SK-N-SH (cell line): ENCODE results near the gene HRK. TPM values are rescaled to one million over a fixed set of nuclear protein-coding genes. Genes with fewer than 3 reads are reported as not detected.

Experiments
- CTCF ChIA-PET: fragments of 300-600, 350-600 bp; formaldehyde crosslinking; extraction: SDS; loops from one replicate; lab custom pipeline; 2021; lab: Yijun Ruan, JAX
- POLR2A ChIA-PET: fragments of 350-600 bp; sonication (Branson Sonifier 250); formaldehyde crosslinking; extraction: SDS; loops from one replicate; lab custom pipeline; 2020; ENCODE audit warnings: antibody characterized with exemption, inconsistent platforms; lab: Yijun Ruan, JAX
- DNase-seq: peaks from one replicate; pipeline ENCODE4 v3.0.0; 2012
- H2AFZ ChIP-seq: fragments of 200-600 bp; sonication (generic); 2 replicates; pipeline ENCODE4 v1.8.1; 2016; ENCODE audit warnings: antibody characterized with exemption, mild to moderate bottlenecking, low read depth
- H3F3A ChIP-seq: fragments of 200-600 bp; sonication (generic); replicated peaks from 2 replicates; pipeline ENCODE3; 2016; ENCODE audit warnings: antibody characterized with exemption, mild to moderate bottlenecking; ENCODE audit not compliant: insufficient read depth
- H3K27ac ChIP-seq, 2 experiments: fragments of 200-500 bp in 1 of 2; fragments of 200-600 bp in 1 of 2; sonication (Bioruptor generic) in 1 of 2; sonication (generic), shearing (Covaris generic) in 1 of 2; 2 replicates each; pipeline versions ENCODE4 v1.5.1 to v1.6.1; 2014 to 2016; ENCODE audit warnings: low read depth in 2 of 2, inconsistent platforms in 1 of 2, low read length in 1 of 2, mild to moderate bottlenecking in 1 of 2, mixed read lengths in 1 of 2
- H3K27me3 ChIP-seq: fragments of 200-600 bp; sonication (generic), shearing (Covaris generic); 2 replicates; pipeline ENCODE4 v1.6.1; 2016; ENCODE audit warnings: mixed run types; ENCODE audit not compliant: insufficient read depth
- H3K36me3 ChIP-seq, 2 experiments: fragments of 200-500 bp in 1 of 2; fragments of 200-600 bp in 1 of 2; sonication (Bioruptor generic) in 1 of 2; sonication (generic) in 1 of 2; replicated peaks in 1 of 2; 2 replicates each; pipeline versions ENCODE3 to v1.5.1; 2014 to 2016; ENCODE audit warnings: low read length in 1 of 2, mild to moderate bottlenecking in 1 of 2; ENCODE audit not compliant: insufficient read depth in 2 of 2, control insufficient read depth in 1 of 2
- H3K4me1 ChIP-seq, 2 experiments: fragments of 200-500 bp in 1 of 2; fragments of 200-600 bp in 1 of 2; sonication (Bioruptor generic) in 1 of 2; sonication (generic), shearing (Covaris generic) in 1 of 2; 2 replicates each; pipeline versions ENCODE4 v1.5.1 to v1.6.1; 2014 to 2016; ENCODE audit warnings: low read depth in 1 of 2, low read length in 1 of 2, mixed run types in 1 of 2; ENCODE audit not compliant: insufficient read depth in 2 of 2, control insufficient read depth in 1 of 2
- H3K4me2 ChIP-seq: fragments of 200-600 bp; sonication (generic), shearing (Covaris generic); 2 replicates; pipeline ENCODE4 v1.6.1; 2017; ENCODE audit warnings: mixed run types
- H3K4me3 ChIP-seq, 2 experiments: fragments of 200-500 bp in 1 of 2; fragments of 200-600 bp in 1 of 2; sonication (Bioruptor generic) in 1 of 2; sonication (generic), shearing (Covaris generic) in 1 of 2; 2 replicates each; pipeline versions ENCODE4 v1.5.1 to v1.8.1; 2014 to 2016; ENCODE audit warnings: low read depth in 2 of 2, inconsistent platforms in 1 of 2, low read length in 1 of 2, mild to moderate bottlenecking in 1 of 2, mixed read lengths in 1 of 2, moderate library complexity in 1 of 2
- H3K79me2 ChIP-seq: fragments of 200-600 bp; sonication (generic); 2 replicates; pipeline ENCODE4 v1.8.1; 2017; ENCODE audit warnings: mild to moderate bottlenecking; ENCODE audit not compliant: insufficient read depth
- H3K9ac ChIP-seq: fragments of 200-600 bp; sonication (generic); 2 replicates; pipeline ENCODE4 v1.6.1; 2017; ENCODE audit warnings: mixed run types
- H3K9me2 ChIP-seq: fragments of 200-600 bp; sonication (generic); 2 replicates; pipeline ENCODE4 v1.6.1; 2017; ENCODE audit warnings: mixed run types
- H3K9me3 ChIP-seq: fragments of 200-600 bp; sonication (generic); 2 replicates; pipeline ENCODE4 v1.6.1; 2017; ENCODE audit warnings: mixed run types, mild to moderate bottlenecking, moderate library complexity
- H4K20me1 ChIP-seq: fragments of 200-600 bp; sonication (generic); 2 replicates; pipeline ENCODE4 v1.6.1; 2017; ENCODE audit warnings: mild to moderate bottlenecking, mixed run types; ENCODE audit not compliant: insufficient read depth
- CHD2 ChIP-seq: fragments of 150-350 bp; IDR thresholded peaks from 2 replicates; pipeline ENCODE4 v1.6.1; 2018; ENCODE audit warnings: low read length; ENCODE audit not compliant: partially characterized antibody
- EP300 ChIP-seq, 2 experiments: IDR thresholded peaks; 2 replicates each; pipeline versions ENCODE4 v1.4.0 to v1.6.1; 2012; ENCODE audit warnings: borderline replicate concordance in 1 of 2, low read depth in 1 of 2, low read length in 1 of 2
- EZH2phosphoT487 ChIP-seq: fragments of 200-600 bp; sonication (generic); IDR thresholded peaks from 2 replicates; pipeline ENCODE4 v1.6.1; 2017; ENCODE audit warnings: low read depth, mixed run types, mild to moderate bottlenecking, antibody characterized with exemption, moderate library complexity, borderline replicate concordance
- FOSL2 ChIP-seq: IDR thresholded peaks from 2 replicates; pipeline ENCODE4 v1.4.0; 2012; ENCODE audit warnings: low read depth, mild to moderate bottlenecking, moderate library complexity, borderline replicate concordance
- FOXJ3 ChIP-seq: sonication (generic); formaldehyde crosslinking; IDR thresholded peaks from 2 replicates; pipeline ENCODE4 v1.5.1; 2020; ENCODE audit warnings: mild to moderate bottlenecking, missing genetic modification reagents
- FOXM1 ChIP-seq: IDR thresholded peaks from 2 replicates; pipeline ENCODE4 v1.4.0; 2012; ENCODE audit warnings: low read depth, mild to moderate bottlenecking
- GABPA ChIP-seq: IDR thresholded peaks from 2 replicates; pipeline ENCODE4 v1.4.0; 2012; ENCODE audit warnings: low read depth, mild to moderate bottlenecking
- GATA2 ChIP-seq: sonication (generic); formaldehyde crosslinking; IDR thresholded peaks from 2 replicates; pipeline ENCODE4 v1.5.0; 2020; ENCODE audit warnings: mild to moderate bottlenecking, missing genetic modification reagents
- JUND ChIP-seq: IDR thresholded peaks from 2 replicates; pipeline ENCODE4 v1.4.0; 2012
- MEF2A ChIP-seq: IDR thresholded peaks from 2 replicates; pipeline ENCODE4 v1.4.0; 2012; ENCODE audit warnings: low read depth, borderline replicate concordance
- NFIC ChIP-seq: IDR thresholded peaks from 2 replicates; pipeline ENCODE4 v1.4.0; 2012; ENCODE audit warnings: borderline replicate concordance
- NRF1 ChIP-seq: IDR thresholded peaks from 2 replicates; pipeline ENCODE4 v1.6.1; 2012; ENCODE audit warnings: low read depth, mild to moderate bottlenecking, low read length
- POLR2AphosphoS5 ChIP-seq: IDR thresholded peaks from 2 replicates; pipeline ENCODE4 v1.6.1; 2012; ENCODE audit warnings: low read depth, low read length
- RAD21 ChIP-seq: IDR thresholded peaks from 2 replicates; pipeline ENCODE4 v1.6.1; 2012; ENCODE audit warnings: mild to moderate bottlenecking, low read length
- RCOR1 ChIP-seq: fragments of 150-350 bp; IDR thresholded peaks from 2 replicates; pipeline ENCODE4 v1.6.1; 2017; ENCODE audit warnings: antibody characterized with exemption, low read length
- RXRA ChIP-seq: IDR thresholded peaks from 2 replicates; pipeline ENCODE4 v1.4.0; 2012; ENCODE audit warnings: low read depth, mild to moderate bottlenecking, borderline replicate concordance
- SIN3A ChIP-seq: IDR thresholded peaks from 2 replicates; pipeline ENCODE4 v1.6.1; 2012; ENCODE audit warnings: low read depth, mild to moderate bottlenecking, low read length, moderate library complexity, borderline replicate concordance
- SMC3 ChIP-seq: IDR thresholded peaks from 2 replicates; pipeline ENCODE4 v1.6.1; 2012; ENCODE audit warnings: low read depth, low read length, improper control_type of control experiment
- TAF1 ChIP-seq: IDR thresholded peaks from 2 replicates; pipeline ENCODE4 v1.6.1; 2012; ENCODE audit warnings: low read depth, mild to moderate bottlenecking, low read length, moderate library complexity, borderline replicate concordance
- TCF12 ChIP-seq: IDR thresholded peaks from 2 replicates; pipeline ENCODE4 v1.4.0; 2012
- TEAD4 ChIP-seq: IDR thresholded peaks from 2 replicates; pipeline ENCODE4 v1.4.0; 2012; ENCODE audit warnings: mild to moderate bottlenecking, borderline replicate concordance; ENCODE audit not compliant: insufficient read depth
- YY1 ChIP-seq: IDR thresholded peaks from 2 replicates; pipeline ENCODE4 v1.4.0; 2012; ENCODE audit warnings: low read depth, mild to moderate bottlenecking
- WGBS: methylation state at CpG from one replicate; pipeline ENCODE4 v1.1.6; 2017; ENCODE audit warnings: low lambda C conversion rate; 5-methylcytosine and 5-hydroxymethylcytosine counted together
- polyA plus RNA-seq, 3 experiments: library from polyadenylated mRNA; depleted of rRNA; stranded (reverse); fragments of >200 nt; gene quantifications; 2 replicates each; pipeline ENCODE4 v1.2.3, GENCODE V29; 2012
- TF ChIP-seq, protein P1 (sequence below): IDR thresholded peaks from 2 replicates; pipeline ENCODE4 v1.4.0; 2012; ENCODE audit warnings: low read depth, borderline replicate concordance
- TF ChIP-seq, protein P2 (sequence below): fragments of 200-600 bp; sonication (generic); IDR thresholded peaks from 2 replicates; pipeline ENCODE4 v1.6.1; 2017; ENCODE audit warnings: antibody characterized with exemption, mild to moderate bottlenecking, moderate library complexity
- TF ChIP-seq, protein P3 (sequence below): IDR thresholded peaks from 2 replicates; pipeline ENCODE4 v1.6.1; 2012; ENCODE audit warnings: mild to moderate bottlenecking, low read depth, low read length, moderate library complexity
- TF ChIP-seq, protein P4 (sequence below): IDR thresholded peaks from 2 replicates; pipeline ENCODE4 v1.4.0; 2012; ENCODE audit warnings: low read depth, borderline replicate concordance

The HRK gene
- polyA plus RNA-seq, 1 of the 3 experiments (the other 2 are of a cell fraction): 0.02 TPM

DNA sequence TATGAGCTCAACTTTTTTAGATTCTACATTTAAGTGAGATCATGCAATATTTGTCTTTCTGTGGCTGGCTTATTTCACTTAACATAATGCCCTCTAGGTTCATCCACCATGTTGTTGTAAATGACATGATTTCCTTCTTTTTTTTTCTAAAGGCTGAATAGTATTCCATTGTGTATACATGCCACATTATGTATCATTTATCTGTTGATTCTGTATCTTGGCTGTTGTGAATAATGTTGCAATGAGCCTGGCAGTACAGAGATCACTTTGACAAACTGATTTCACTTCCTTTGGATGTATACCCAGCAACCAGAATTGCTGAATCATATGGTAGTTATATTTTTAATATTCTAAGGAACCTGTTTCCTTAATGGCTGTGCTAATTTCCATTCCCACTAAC is 48.6 kb upstream of the HRK start:
- H4K20me1 ChIP-seq: peaks cover 49% of the 10 kb centered on the region

DNA sequence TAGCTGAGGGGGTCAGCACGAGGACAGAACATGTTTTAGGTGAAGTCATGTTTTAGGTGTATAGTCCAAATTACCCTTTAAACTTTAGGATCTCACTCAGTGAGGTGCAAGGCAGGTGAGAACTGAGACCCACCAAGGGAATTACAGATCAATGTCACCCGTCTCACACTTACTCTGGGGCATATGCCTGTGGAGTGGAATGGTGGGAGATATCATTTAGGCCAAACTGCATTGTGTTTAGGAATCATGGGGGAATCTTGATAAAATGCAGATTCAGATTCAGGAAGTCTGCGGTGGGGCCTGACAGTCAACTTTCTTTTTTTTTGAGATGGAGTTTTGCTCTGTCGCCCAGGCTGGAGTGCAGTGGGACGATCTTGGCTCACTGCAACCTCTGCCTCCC is 47.3 kb upstream of the HRK start:
- CTCF ChIA-PET: no interaction called here
- TF ChIP-seq, protein P1, sequence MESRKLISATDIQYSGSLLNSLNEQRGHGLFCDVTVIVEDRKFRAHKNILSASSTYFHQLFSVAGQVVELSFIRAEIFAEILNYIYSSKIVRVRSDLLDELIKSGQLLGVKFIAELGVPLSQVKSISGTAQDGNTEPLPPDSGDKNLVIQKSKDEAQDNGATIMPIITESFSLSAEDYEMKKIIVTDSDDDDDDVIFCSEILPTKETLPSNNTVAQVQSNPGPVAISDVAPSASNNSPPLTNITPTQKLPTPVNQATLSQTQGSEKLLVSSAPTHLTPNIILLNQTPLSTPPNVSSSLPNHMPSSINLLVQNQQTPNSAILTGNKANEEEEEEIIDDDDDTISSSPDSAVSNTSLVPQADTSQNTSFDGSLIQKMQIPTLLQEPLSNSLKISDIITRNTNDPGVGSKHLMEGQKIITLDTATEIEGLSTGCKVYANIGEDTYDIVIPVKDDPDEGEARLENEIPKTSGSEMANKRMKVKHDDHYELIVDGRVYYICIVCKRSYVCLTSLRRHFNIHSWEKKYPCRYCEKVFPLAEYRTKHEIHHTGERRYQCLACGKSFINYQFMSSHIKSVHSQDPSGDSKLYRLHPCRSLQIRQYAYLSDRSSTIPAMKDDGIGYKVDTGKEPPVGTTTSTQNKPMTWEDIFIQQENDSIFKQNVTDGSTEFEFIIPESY: no peak
- TF ChIP-seq POLR2AphosphoS5: no peak
- TF ChIP-seq YY1: no peak
- TF ChIP-seq MEF2A: no peak
- TF ChIP-seq RCOR1: no peak
- TF ChIP-seq JUND: no peak
- TF ChIP-seq, protein P2, sequence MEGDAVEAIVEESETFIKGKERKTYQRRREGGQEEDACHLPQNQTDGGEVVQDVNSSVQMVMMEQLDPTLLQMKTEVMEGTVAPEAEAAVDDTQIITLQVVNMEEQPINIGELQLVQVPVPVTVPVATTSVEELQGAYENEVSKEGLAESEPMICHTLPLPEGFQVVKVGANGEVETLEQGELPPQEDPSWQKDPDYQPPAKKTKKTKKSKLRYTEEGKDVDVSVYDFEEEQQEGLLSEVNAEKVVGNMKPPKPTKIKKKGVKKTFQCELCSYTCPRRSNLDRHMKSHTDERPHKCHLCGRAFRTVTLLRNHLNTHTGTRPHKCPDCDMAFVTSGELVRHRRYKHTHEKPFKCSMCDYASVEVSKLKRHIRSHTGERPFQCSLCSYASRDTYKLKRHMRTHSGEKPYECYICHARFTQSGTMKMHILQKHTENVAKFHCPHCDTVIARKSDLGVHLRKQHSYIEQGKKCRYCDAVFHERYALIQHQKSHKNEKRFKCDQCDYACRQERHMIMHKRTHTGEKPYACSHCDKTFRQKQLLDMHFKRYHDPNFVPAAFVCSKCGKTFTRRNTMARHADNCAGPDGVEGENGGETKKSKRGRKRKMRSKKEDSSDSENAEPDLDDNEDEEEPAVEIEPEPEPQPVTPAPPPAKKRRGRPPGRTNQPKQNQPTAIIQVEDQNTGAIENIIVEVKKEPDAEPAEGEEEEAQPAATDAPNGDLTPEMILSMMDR: no peak
- no peak for TF ChIP-seq FOXM1
- no peak for TF ChIP-seq EP300 (IDR thresholded peaks at IDR 0.05; ENCODE audit: borderline replicate concordance in 1 of 2, low read depth in 1 of 2, low read length in 1 of 2)

More for the DNA sequence above, 48.6 kb upstream of the HRK start:
- H3K27me3 ChIP-seq: no peaks in the 10 kb centered on the region
- H3K9me2 ChIP-seq: no peaks in the 10 kb centered on the region
- H3F3A ChIP-seq: no peaks in the 10 kb centered on the region
- H3K9ac ChIP-seq: no peak overlapping the region
- POLR2A ChIA-PET: no interaction called here
- H3K4me1 ChIP-seq: peaks cover 1 to 10% of the 10 kb centered on the region in 2 experiments; a peak in 3 of 4 replicates
- H2AFZ ChIP-seq: no peak overlapping the region
- H3K27ac ChIP-seq: no peak overlapping the region
- TF ChIP-seq TEAD4: no peak
- no peak for TF ChIP-seq SIN3A
- TF ChIP-seq EZH2phosphoT487: no peak
- TF ChIP-seq TCF12: no peak
- TF ChIP-seq, protein P3, sequence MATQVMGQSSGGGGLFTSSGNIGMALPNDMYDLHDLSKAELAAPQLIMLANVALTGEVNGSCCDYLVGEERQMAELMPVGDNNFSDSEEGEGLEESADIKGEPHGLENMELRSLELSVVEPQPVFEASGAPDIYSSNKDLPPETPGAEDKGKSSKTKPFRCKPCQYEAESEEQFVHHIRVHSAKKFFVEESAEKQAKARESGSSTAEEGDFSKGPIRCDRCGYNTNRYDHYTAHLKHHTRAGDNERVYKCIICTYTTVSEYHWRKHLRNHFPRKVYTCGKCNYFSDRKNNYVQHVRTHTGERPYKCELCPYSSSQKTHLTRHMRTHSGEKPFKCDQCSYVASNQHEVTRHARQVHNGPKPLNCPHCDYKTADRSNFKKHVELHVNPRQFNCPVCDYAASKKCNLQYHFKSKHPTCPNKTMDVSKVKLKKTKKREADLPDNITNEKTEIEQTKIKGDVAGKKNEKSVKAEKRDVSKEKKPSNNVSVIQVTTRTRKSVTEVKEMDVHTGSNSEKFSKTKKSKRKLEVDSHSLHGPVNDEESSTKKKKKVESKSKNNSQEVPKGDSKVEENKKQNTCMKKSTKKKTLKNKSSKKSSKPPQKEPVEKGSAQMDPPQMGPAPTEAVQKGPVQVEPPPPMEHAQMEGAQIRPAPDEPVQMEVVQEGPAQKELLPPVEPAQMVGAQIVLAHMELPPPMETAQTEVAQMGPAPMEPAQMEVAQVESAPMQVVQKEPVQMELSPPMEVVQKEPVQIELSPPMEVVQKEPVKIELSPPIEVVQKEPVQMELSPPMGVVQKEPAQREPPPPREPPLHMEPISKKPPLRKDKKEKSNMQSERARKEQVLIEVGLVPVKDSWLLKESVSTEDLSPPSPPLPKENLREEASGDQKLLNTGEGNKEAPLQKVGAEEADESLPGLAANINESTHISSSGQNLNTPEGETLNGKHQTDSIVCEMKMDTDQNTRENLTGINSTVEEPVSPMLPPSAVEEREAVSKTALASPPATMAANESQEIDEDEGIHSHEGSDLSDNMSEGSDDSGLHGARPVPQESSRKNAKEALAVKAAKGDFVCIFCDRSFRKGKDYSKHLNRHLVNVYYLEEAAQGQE: no peak
- TF ChIP-seq FOXJ3 (CRISPR knock-in tag): no peak
- no peak for TF ChIP-seq YY1
- no peak for TF ChIP-seq TAF1
- no peak for TF ChIP-seq FOSL2
- TF ChIP-seq GABPA: no peak
- no peak for TF ChIP-seq RAD21
- TF ChIP-seq POLR2AphosphoS5: no peak
- TF ChIP-seq, protein P4, sequence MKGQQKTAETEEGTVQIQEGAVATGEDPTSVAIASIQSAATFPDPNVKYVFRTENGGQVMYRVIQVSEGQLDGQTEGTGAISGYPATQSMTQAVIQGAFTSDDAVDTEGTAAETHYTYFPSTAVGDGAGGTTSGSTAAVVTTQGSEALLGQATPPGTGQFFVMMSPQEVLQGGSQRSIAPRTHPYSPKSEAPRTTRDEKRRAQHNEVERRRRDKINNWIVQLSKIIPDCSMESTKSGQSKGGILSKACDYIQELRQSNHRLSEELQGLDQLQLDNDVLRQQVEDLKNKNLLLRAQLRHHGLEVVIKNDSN: no peak
- no peak for TF ChIP-seq NFIC
- no peak for TF ChIP-seq NRF1
- TF ChIP-seq RXRA: no peak
- no peak for TF ChIP-seq SMC3
- TF ChIP-seq EP300 (IDR thresholded peaks at IDR 0.05; ENCODE audit: borderline replicate concordance in 1 of 2, low read depth in 1 of 2, low read length in 1 of 2): no peak
- TF ChIP-seq CHD2: no peak
- no peak for TF ChIP-seq GATA2
- TF ChIP-seq, all 33 proteins: peak for 0
- Histone ChIP-seq H3K4me2 (no peak overlapping the region), H3K79me2 (peaks cover 90% of the 10 kb centered on the region), H3K4me3 (no peak overlapping the region), H3K36me3 (peaks cover 32 to 46% of the 10 kb centered on the region in 2 experiments), H3K9me3 (no peaks in the 10 kb centered on the region)
- DNase-seq: no peak
- CTCF ChIA-PET: no interaction called here

More for the DNA sequence above, 47.3 kb upstream of the HRK start:
- H3K9me3 ChIP-seq: no peaks in the 10 kb centered on the region
- no peak overlapping the region for H3K9ac ChIP-seq
- peaks cover 4 to 10% of the 10 kb centered on the region in 2 experiments; a peak in 3 of 4 replicates for H3K4me1 ChIP-seq
- H3K27ac ChIP-seq: no peak overlapping the region
- no peaks in the 10 kb centered on the region for H3K9me2 ChIP-seq
- H3K36me3 ChIP-seq: peaks cover 20 to 34% of the 10 kb centered on the region in 2 experiments
- POLR2A ChIA-PET: no interaction called here
- H2AFZ ChIP-seq: no peak overlapping the region
- DNase-seq: no peak
- H3K4me3 ChIP-seq: no peak overlapping the region
- H3K79me2 ChIP-seq: peaks cover 91% of the 10 kb centered on the region
- 100% methylated on average over 5 of the region's 5 CpGs for WGBS
- H3K27me3 ChIP-seq: no peaks in the 10 kb centered on the region
- peaks cover 5% of the 10 kb centered on the region for H3F3A ChIP-seq
- H3K4me2 ChIP-seq: no peak overlapping the region
- H4K20me1 ChIP-seq: peaks cover 60% of the 10 kb centered on the region
